ENCODE data around the gene MCTP1.

MCTP1 gene

GRCh38 chr5:94748212-94748611, 536.7 kb downstream of the MCTP1 start:
- DNase-seq = no peak

GRCh38 chr5:94747371-94747770, 537.5 kb downstream of the MCTP1 start:
- DNase-seq = no peak

- no peak for DNase-seq
Observed at GRCh38 chr5:94746731-94747124, 538.2 kb downstream of the MCTP1 start.

GRCh38 chr5:94745786-94746730, 538.8 kb downstream of the MCTP1 start:
- DNase-seq = no peak

GRCh38 chr5:94744906-94745305, 540.0 kb downstream of the MCTP1 start:
- DNase-seq = no peak

GRCh38 chr5:94742852-94743251, 542.0 kb downstream of the MCTP1 start:
- no peak for DNase-seq

GRCh38 chr5:94740286-94740685, 544.6 kb downstream of the MCTP1 start:
- DNase-seq = no peak

GRCh38 chr5:94736498-94736897, 548.4 kb downstream of the MCTP1 start:
- no peak for DNase-seq

GRCh38 chr5:94731471-94731870, 553.4 kb downstream of the MCTP1 start:
- no peak for DNase-seq

- DNase-seq = no peak
Observed at GRCh38 chr5:94725142-94725541, 559.8 kb downstream of the MCTP1 start.

GRCh38 chr5:94715768-94716167, 569.1 kb downstream of the MCTP1 start:
- no peak for DNase-seq

GRCh38 chr5:94711785-94712184, 573.1 kb downstream of the MCTP1 start:
- DNase-seq = no peak

- no peak for DNase-seq
Observed at GRCh38 chr5:94709277-94709676, 575.6 kb downstream of the MCTP1 start.

- DNase-seq = no peak
Observed at GRCh38 chr5:94707359-94707758, 577.5 kb downstream of the MCTP1 start.

- DNase-seq = no peak
Observed at GRCh38 chr5:94705427-94705826, 579.5 kb downstream of the MCTP1 start.

- DNase-seq = no peak
Observed at GRCh38 chr5:94702729-94703128, 582.2 kb downstream of the MCTP1 start.

GRCh38 chr5:94700592-94700991, 584.3 kb downstream of the MCTP1 start:
- no peak for DNase-seq

GRCh38 chr5:94699562-94699961, 585.3 kb downstream of the MCTP1 start:
- DNase-seq = no peak

GRCh38 chr5:94698197-94698596, 586.7 kb downstream of the MCTP1 start:
- DNase-seq = no peak

GRCh38 chr5:94694671-94695070, 590.2 kb downstream of the MCTP1 start:
- no peak for DNase-seq

GRCh38 chr5:94693845-94694370, 591.0 kb downstream of the MCTP1 start:
- no peak for DNase-seq

GRCh38 chr5:94693043-94693822, 591.7 kb downstream of the MCTP1 start:
- DNase-seq = peak in 1 of 2 experiments; percentile 41

- no peak for DNase-seq
Observed at GRCh38 chr5:94692581-94692980, 592.3 kb downstream of the MCTP1 start.

GRCh38 chr5:94691949-94692348, 592.9 kb downstream of the MCTP1 start:
- DNase-seq = peak; percentile 81 to 88

Measured in cerebellar nuclear complex (tissue), 1 donor.